PC-3 (cell line): ENCODE results near the gene EEF1A2. TPM values are rescaled to one million over a fixed set of nuclear protein-coding genes. Genes with fewer than 3 reads are reported as not detected.

Source experiments
- ATAC-seq: fragments of 200-7000 bp; cut with Tn5 transposase; 2 replicates; pipeline ENCODE4 v1.9.1; 2020; ENCODE audit warnings: mild to moderate bottlenecking, moderate library complexity
- BruUV-seq: library from RNA; stranded (reverse); fragments of 400-500 nt; replicated peaks from 2 replicates; lab custom pipeline; 2021; lab: Mats Ljungman, UMichigan
- CTCF ChIA-PET: fragments of 300-600 bp; sonication (Branson Sonifier 250); formaldehyde crosslinking; loops from one replicate; lab custom pipeline; 2022; ENCODE audit warnings: antibody characterized with exemption; lab: Charles Lee
- POLR2A ChIA-PET: fragments of 300-600 bp; sonication (Branson Sonifier 250); formaldehyde crosslinking; loops from one replicate; lab custom pipeline; 2022; ENCODE audit warnings: antibody characterized with exemption; ENCODE audit not compliant: unreplicated experiment; lab: Charles Lee
- DNase-seq: peaks from one replicate; pipeline ENCODE4 v3.0.0-alpha.2; 2015
- H2AFZ ChIP-seq: fragments of 300-600 bp; sonication (generic); 2 replicates; pipeline ENCODE4 v1.6.0; 2016; ENCODE audit warnings: antibody characterized with exemption, low read length
- H3F3A ChIP-seq: fragments of 300-600 bp; sonication (generic); one replicate; pipeline ENCODE4 v1.6.0; 2017; ENCODE audit warnings: antibody characterized with exemption, low read length, control low read depth, mild to moderate bottlenecking; ENCODE audit not compliant: unreplicated experiment
- H3K27ac ChIP-seq: fragments of 300-600 bp; sonication (generic); 2 replicates; pipeline ENCODE4 v1.5.1; 2016; ENCODE audit warnings: mild to moderate bottlenecking, low read length
- H3K27me3 ChIP-seq: fragments of 300-600 bp; sonication (generic); 2 replicates; pipeline ENCODE4 v1.6.1; 2016; ENCODE audit warnings: low read length, mixed read lengths
- H3K36me3 ChIP-seq: fragments of 300-600 bp; sonication (generic); 2 replicates; pipeline ENCODE4 v1.6.1; 2016; ENCODE audit warnings: low read depth, mixed run types, low read length, mixed read lengths
- H3K4me1 ChIP-seq: fragments of 300-600 bp; sonication (generic); 2 replicates; pipeline ENCODE4 v1.5.1; 2016; ENCODE audit warnings: low read length; ENCODE audit not compliant: insufficient read depth
- H3K4me2 ChIP-seq: fragments of 300-600 bp; sonication (generic); 2 replicates; pipeline ENCODE4 v1.6.0; 2016; ENCODE audit warnings: low read length
- H3K4me3 ChIP-seq: fragments of 300-600 bp; sonication (generic); 2 replicates; pipeline ENCODE4 v1.5.1; 2016; ENCODE audit warnings: mild to moderate bottlenecking, low read length, mixed read lengths
- H3K79me2 ChIP-seq: fragments of 300-600 bp; sonication (generic); 2 replicates; pipeline ENCODE4 v1.6.1; 2017; ENCODE audit warnings: low read length, mixed read lengths
- H3K9ac ChIP-seq: fragments of 300-600 bp; sonication (generic); 2 replicates; pipeline ENCODE4 v1.6.0; 2016; ENCODE audit warnings: mild to moderate bottlenecking, low read length
- H3K9me2 ChIP-seq: fragments of 300-600 bp; sonication (generic); replicated peaks from 2 replicates; pipeline ENCODE4 v1.6.1; 2016; ENCODE audit warnings: mixed run types, low read length, mixed read lengths
- H3K9me3 ChIP-seq: fragments of 300-600 bp; sonication (generic); 2 replicates; pipeline ENCODE4 v1.6.1; 2016; ENCODE audit warnings: low read length, mixed read lengths
- H4K20me1 ChIP-seq: fragments of 300-600 bp; sonication (generic); 2 replicates; pipeline ENCODE4 v1.6.1; 2016; ENCODE audit warnings: low read length, mixed read lengths
- CTCF ChIP-seq: fragments of 300-600 bp; sonication (generic); conservative IDR thresholded peaks from 2 replicates; pipeline ENCODE4 v1.5.1; 2017; ENCODE audit warnings: antibody characterized with exemption, low read depth, mild to moderate bottlenecking, low read length
- EZH2 ChIP-seq: fragments of 300-600 bp; sonication (generic); IDR thresholded peaks from one replicate; pipeline ENCODE4 v1.6.1; 2017; ENCODE audit warnings: antibody characterized with exemption, mild to moderate bottlenecking, low read length; ENCODE audit not compliant: unreplicated experiment
- EZH2phosphoT487 ChIP-seq: fragments of 300-600 bp; sonication (generic); IDR thresholded peaks from 2 replicates; pipeline ENCODE4 v1.6.1; 2018; ENCODE audit warnings: mild to moderate bottlenecking, antibody characterized with exemption, low read length, borderline replicate concordance
- intact Hi-C: fragments of 100-400 bp; cut with micrococcal nuclease; formaldehyde crosslinking; loops from 2 replicates; pipeline ENCODE4 v1.9.0; 2023
- total RNA-seq: library from RNA; depleted of rRNA; stranded (reverse); fragments of >200 nt; gene quantifications from 2 replicates; pipeline ENCODE4 v1.2.3, GENCODE V29; 2014

EEF1A2 gene
- total RNA-seq, 1 experiment from 2014 or later: 463 TPM

- no peak overlapping the region for H2AFZ ChIP-seq
- intact Hi-C loops: no loop called here
These were observed 7.2 kb downstream of the EEF1A2 start for GRCh38 chr20:63491635-63492230.

GRCh38 chr20:63491078-63491477, 7.8 kb downstream of the EEF1A2 start:
- no peaks in the 10 kb centered on the region for H3K9me2 ChIP-seq
- no peaks in the 10 kb centered on the region for H3K9me3 ChIP-seq
- ChIA-PET POLR2A (no interaction called here), CTCF (no interaction called here)
- BruUV-seq: no TSS peak
- ATAC-seq: no peak
- TF ChIP-seq EZH2 (no peak), EZH2phosphoT487 (no peak), CTCF (no peak)
- no peak overlapping the region for H2AFZ ChIP-seq
- H3K79me2 ChIP-seq: no peaks in the 10 kb centered on the region
- H3K4me1 ChIP-seq: no peaks in the 10 kb centered on the region
- DNase-seq: no peak
- H3K4me3 ChIP-seq: no peak overlapping the region
- no peak overlapping the region for H3K9ac ChIP-seq
- no peaks in the 10 kb centered on the region; the same call in 1 of the 2 replicates for H4K20me1 ChIP-seq
- H3K27ac ChIP-seq: no peak overlapping the region
- peaks cover 49% of the 10 kb centered on the region for H3K36me3 ChIP-seq
- H3F3A ChIP-seq: no peaks in the 10 kb centered on the region
- no peaks in the 10 kb centered on the region for H3K27me3 ChIP-seq
- no peak overlapping the region for H3K4me2 ChIP-seq
- intact Hi-C loops: no loop called here

More at GRCh38 chr20:63491635-63492230, 7.2 kb downstream of the EEF1A2 start:
- POLR2A ChIA-PET: no interaction called here
- H3K9me3 ChIP-seq: no peaks in the 10 kb centered on the region
- peaks cover 2% of the 10 kb centered on the region; the same call in 1 of the 2 replicates for H3K4me1 ChIP-seq
- peaks cover 50% of the 10 kb centered on the region for H3K36me3 ChIP-seq
- no peak overlapping the region for H3K4me2 ChIP-seq
- no peaks in the 10 kb centered on the region for H3K27me3 ChIP-seq
- H3K79me2 ChIP-seq: peaks cover 5% of the 10 kb centered on the region
- no peaks in the 10 kb centered on the region for H3K9me2 ChIP-seq
- no peak overlapping the region for H3K9ac ChIP-seq
- H3F3A ChIP-seq: no peaks in the 10 kb centered on the region
- H4K20me1 ChIP-seq: no peaks in the 10 kb centered on the region; the same call in 1 of the 2 replicates
- TF ChIP-seq CTCF (no peak), EZH2phosphoT487 (no peak), EZH2 (no peak)
- CTCF ChIA-PET: no interaction called here
- no peak overlapping the region for H3K27ac ChIP-seq
- DNase-seq (no peak), ATAC-seq (no peak)
- H3K4me3 ChIP-seq: no peak overlapping the region
- no TSS peak for BruUV-seq

GRCh38 chr20:63490416-63490815, 8.5 kb downstream of the EEF1A2 start:
- DNase-seq (no peak), ATAC-seq (no peak)
- Histone ChIP-seq H4K20me1 (no peaks in the 10 kb centered on the region; the same call in 1 of the 2 replicates), H2AFZ (no peak overlapping the region), H3K4me1 (no peaks in the 10 kb centered on the region), H3F3A (no peaks in the 10 kb centered on the region), H3K36me3 (peaks cover 42% of the 10 kb centered on the region), H3K9me3 (no peaks in the 10 kb centered on the region), H3K4me3 (no peak overlapping the region), H3K9ac (no peak overlapping the region), H3K9me2 (no peaks in the 10 kb centered on the region), H3K27ac (no peak overlapping the region), H3K79me2 (no peaks in the 10 kb centered on the region), H3K27me3 (no peaks in the 10 kb centered on the region), H3K4me2 (no peak overlapping the region)
- CTCF ChIA-PET: interaction anchor here (0.6 kb wide), 1 partner anchor 16 kb away, joined by 3 read pairs; no protein-coding TSS in a partner anchor
- POLR2A ChIA-PET: no interaction called here
- BruUV-seq: no TSS peak
- TF ChIP-seq EZH2phosphoT487 (no peak), EZH2 (no peak), CTCF (no peak)
- intact Hi-C loops: no loop called here
